ENCODE data around the gene PLCB3. TPM values are rescaled to one million over a fixed set of nuclear protein-coding genes. Genes with fewer than 3 reads are reported as not detected.

Gene PLCB3
- total and polyA plus RNA-seq, 2 of the 13 experiments (the other 11 are each of a cell fraction or from before 2014, with no cell fraction given), result 7.5 to 13.8 TPM

- TF ChIP-seq SAFB2 (CRISPR knock-in tag; IDR thresholded peaks at IDR 0.05; ENCODE audit: borderline replicate concordance, low read depth) (no peak), ZNF333 (CRISPR knock-in tag; IDR thresholded peaks at IDR 0.05; ENCODE audit: borderline replicate concordance) (0 out of 2 replicates have a peak, but pooled peaks have one; percentile 31), NRL (CRISPR knock-in tag; IDR thresholded peaks at IDR 0.05; ENCODE audit: borderline replicate concordance) (0 out of 2 replicates have a peak, but pooled peaks have one; percentile 35), BRD4 (CRISPR knock-in tag; IDR thresholded peaks at IDR 0.05) (no peak), TBX2 (CRISPR knock-in tag; IDR thresholded peaks at IDR 0.05; ENCODE audit: borderline replicate concordance) (peak; percentile 51; the same call in 1 of the 2 replicates), ZMYM4 (CRISPR knock-in tag; IDR thresholded peaks at IDR 0.05) (0 out of 2 replicates have a peak, but pooled peaks have one; percentile 15), HDAC1 (CRISPR knock-in tag; IDR thresholded peaks at IDR 0.05) (peak; percentile 48; the same call in 1 of the 2 replicates), ZNF263 (CRISPR knock-in tag; IDR thresholded peaks at IDR 0.05) (no peak), PHF20 (CRISPR knock-in tag; IDR thresholded peaks at IDR 0.05) (no peak), PCBP1 (IDR thresholded peaks at IDR 0.05; ENCODE audit: borderline replicate concordance, low read depth, low read length) (no peak), RBFOX2 (IDR thresholded peaks at IDR 0.05; ENCODE audit: low read depth, low read length) (peak; percentile 62; the same call in 1 of the 2 replicates)
- TF ChIP-seq, protein P1, sequence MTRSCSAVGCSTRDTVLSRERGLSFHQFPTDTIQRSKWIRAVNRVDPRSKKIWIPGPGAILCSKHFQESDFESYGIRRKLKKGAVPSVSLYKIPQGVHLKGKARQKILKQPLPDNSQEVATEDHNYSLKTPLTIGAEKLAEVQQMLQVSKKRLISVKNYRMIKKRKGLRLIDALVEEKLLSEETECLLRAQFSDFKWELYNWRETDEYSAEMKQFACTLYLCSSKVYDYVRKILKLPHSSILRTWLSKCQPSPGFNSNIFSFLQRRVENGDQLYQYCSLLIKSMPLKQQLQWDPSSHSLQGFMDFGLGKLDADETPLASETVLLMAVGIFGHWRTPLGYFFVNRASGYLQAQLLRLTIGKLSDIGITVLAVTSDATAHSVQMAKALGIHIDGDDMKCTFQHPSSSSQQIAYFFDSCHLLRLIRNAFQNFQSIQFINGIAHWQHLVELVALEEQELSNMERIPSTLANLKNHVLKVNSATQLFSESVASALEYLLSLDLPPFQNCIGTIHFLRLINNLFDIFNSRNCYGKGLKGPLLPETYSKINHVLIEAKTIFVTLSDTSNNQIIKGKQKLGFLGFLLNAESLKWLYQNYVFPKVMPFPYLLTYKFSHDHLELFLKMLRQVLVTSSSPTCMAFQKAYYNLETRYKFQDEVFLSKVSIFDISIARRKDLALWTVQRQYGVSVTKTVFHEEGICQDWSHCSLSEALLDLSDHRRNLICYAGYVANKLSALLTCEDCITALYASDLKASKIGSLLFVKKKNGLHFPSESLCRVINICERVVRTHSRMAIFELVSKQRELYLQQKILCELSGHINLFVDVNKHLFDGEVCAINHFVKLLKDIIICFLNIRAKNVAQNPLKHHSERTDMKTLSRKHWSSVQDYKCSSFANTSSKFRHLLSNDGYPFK (CRISPR knock-in tag; IDR thresholded peaks at IDR 0.05; ENCODE audit: borderline replicate concordance), result 0 out of 2 replicates have a peak, but pooled peaks have one; percentile 60
- TF ChIP-seq, protein P2, sequence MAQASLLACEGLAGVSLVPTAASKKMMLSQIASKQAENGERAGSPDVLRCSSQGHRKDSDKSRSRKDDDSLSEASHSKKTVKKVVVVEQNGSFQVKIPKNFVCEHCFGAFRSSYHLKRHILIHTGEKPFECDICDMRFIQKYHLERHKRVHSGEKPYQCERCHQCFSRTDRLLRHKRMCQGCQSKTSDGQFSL (CRISPR knock-in tag; IDR thresholded peaks at IDR 0.05), result no peak
- TF ChIP-seq, protein P3, sequence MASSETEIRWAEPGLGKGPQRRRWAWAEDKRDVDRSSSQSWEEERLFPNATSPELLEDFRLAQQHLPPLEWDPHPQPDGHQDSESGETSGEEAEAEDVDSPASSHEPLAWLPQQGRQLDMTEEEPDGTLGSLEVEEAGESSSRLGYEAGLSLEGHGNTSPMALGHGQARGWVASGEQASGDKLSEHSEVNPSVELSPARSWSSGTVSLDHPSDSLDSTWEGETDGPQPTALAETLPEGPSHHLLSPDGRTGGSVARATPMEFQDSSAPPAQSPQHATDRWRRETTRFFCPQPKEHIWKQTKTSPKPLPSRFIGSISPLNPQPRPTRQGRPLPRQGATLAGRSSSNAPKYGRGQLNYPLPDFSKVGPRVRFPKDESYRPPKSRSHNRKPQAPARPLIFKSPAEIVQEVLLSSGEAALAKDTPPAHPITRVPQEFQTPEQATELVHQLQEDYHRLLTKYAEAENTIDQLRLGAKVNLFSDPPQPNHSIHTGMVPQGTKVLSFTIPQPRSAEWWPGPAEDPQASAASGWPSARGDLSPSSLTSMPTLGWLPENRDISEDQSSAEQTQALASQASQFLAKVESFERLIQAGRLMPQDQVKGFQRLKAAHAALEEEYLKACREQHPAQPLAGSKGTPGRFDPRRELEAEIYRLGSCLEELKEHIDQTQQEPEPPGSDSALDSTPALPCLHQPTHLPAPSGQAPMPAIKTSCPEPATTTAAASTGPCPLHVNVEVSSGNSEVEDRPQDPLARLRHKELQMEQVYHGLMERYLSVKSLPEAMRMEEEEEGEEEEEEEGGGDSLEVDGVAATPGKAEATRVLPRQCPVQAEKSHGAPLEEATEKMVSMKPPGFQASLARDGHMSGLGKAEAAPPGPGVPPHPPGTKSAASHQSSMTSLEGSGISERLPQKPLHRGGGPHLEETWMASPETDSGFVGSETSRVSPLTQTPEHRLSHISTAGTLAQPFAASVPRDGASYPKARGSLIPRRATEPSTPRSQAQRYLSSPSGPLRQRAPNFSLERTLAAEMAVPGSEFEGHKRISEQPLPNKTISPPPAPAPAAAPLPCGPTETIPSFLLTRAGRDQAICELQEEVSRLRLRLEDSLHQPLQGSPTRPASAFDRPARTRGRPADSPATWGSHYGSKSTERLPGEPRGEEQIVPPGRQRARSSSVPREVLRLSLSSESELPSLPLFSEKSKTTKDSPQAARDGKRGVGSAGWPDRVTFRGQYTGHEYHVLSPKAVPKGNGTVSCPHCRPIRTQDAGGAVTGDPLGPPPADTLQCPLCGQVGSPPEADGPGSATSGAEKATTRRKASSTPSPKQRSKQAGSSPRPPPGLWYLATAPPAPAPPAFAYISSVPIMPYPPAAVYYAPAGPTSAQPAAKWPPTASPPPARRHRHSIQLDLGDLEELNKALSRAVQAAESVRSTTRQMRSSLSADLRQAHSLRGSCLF (CRISPR knock-in tag; IDR thresholded peaks at IDR 0.05; ENCODE audit: borderline replicate concordance), result no peak
- TF ChIP-seq, protein P4, sequence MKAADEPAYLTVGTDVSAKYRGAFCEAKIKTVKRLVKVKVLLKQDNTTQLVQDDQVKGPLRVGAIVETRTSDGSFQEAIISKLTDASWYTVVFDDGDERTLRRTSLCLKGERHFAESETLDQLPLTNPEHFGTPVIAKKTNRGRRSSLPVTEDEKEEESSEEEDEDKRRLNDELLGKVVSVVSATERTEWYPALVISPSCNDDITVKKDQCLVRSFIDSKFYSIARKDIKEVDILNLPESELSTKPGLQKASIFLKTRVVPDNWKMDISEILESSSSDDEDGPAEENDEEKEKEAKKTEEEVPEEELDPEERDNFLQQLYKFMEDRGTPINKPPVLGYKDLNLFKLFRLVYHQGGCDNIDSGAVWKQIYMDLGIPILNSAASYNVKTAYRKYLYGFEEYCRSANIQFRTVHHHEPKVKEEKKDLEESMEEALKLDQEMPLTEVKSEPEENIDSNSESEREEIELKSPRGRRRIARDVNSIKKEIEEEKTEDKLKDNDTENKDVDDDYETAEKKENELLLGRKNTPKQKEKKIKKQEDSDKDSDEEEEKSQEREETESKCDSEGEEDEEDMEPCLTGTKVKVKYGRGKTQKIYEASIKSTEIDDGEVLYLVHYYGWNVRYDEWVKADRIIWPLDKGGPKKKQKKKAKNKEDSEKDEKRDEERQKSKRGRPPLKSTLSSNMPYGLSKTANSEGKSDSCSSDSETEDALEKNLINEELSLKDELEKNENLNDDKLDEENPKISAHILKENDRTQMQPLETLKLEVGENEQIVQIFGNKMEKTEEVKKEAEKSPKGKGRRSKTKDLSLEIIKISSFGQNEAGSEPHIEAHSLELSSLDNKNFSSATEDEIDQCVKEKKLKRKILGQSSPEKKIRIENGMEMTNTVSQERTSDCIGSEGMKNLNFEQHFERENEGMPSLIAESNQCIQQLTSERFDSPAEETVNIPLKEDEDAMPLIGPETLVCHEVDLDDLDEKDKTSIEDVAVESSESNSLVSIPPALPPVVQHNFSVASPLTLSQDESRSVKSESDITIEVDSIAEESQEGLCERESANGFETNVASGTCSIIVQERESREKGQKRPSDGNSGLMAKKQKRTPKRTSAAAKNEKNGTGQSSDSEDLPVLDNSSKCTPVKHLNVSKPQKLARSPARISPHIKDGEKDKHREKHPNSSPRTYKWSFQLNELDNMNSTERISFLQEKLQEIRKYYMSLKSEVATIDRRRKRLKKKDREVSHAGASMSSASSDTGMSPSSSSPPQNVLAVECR (CRISPR knock-in tag; IDR thresholded peaks at IDR 0.05; ENCODE audit: borderline replicate concordance), result peak; percentile 55; the same call in 1 of the 2 replicates
These were observed 5.3 kb upstream of the PLCB3 start (continued) for GRCh38 chr11:64245797-64246620.
